ENCODE data around the gene CDK2. TPM values are rescaled to one million over a fixed set of nuclear protein-coding genes. Genes with fewer than 3 reads are reported as not detected.

Gene CDK2
- polyA plus RNA-seq, 1 of the 3 experiments (the other 2 are of a cell fraction), result 43.3 TPM

DNA sequence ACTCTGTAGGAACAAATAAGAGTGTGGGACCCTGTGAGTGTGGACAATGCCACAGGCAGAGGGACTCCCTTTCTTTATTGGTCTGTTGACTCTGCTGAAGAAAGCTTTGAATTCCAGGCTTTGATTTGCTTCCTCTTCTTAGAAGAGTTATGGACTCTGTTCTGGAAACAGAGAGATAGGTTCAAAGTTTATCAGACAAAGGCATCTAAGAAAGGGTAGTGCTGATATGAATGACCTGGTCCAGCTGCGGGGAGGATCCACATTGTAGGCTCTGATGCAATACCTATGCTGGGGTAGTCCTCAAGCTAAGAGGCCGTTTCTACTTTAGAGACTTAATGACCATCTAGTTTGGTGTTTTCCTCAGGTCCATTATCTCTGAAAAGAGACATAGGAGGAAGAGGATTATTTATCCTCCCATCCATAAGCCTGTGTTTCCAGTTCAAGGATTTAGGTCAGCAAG lies 43.5 kb downstream of the CDK2 start:
- Histone ChIP-seq H2AFZ (ENCODE audit: low read depth) (no peak overlapping the region), H3K27ac (ENCODE audit: low read depth in 2 of 2, low read length in 1 of 2) (no peak overlapping the region), H3K9ac (no peak overlapping the region), H3K36me3 (replicated peaks in 1 of 2; ENCODE audit: control insufficient read depth in 1 of 2, insufficient read depth in 2 of 2, low read length in 1 of 2) (no peaks in the 10 kb centered on the region), H3K9me2 (no peaks in the 10 kb centered on the region), H3K4me3 (ENCODE audit: low read depth in 2 of 2, low read length in 1 of 2) (no peak overlapping the region), H3K9me3 (no peaks in the 10 kb centered on the region), H4K20me1 (ENCODE audit: insufficient read depth) (no peaks in the 10 kb centered on the region), H3K27me3 (ENCODE audit: insufficient read depth) (no peaks in the 10 kb centered on the region), H3F3A (replicated peaks; ENCODE audit: insufficient read depth) (peaks cover 3% of the 10 kb centered on the region), H3K79me2 (ENCODE audit: insufficient read depth) (no peaks in the 10 kb centered on the region), H3K4me1 (ENCODE audit: control insufficient read depth in 1 of 2, insufficient read depth in 2 of 2, low read depth in 1 of 2, low read length in 1 of 2) (peaks cover 0 to 8% of the 10 kb centered on the region in 2 experiments; a peak in 1 of 4 replicates), H3K4me2 (no peak overlapping the region)
- WGBS (ENCODE audit: low lambda C conversion rate), result 62% methylated on average over 2 of the region's 2 CpGs
- POLR2A ChIA-PET, result interaction anchor here (0.5 to 1.4 kb wide), 2 partner anchors 12 to 574 kb away, joined by 3 to 5 read pairs; no protein-coding TSS in a partner anchor
- CTCF ChIA-PET, result interaction anchor here (0.6 to 4.5 kb wide), 3 partner anchors 11 to 35 kb away, joined by 3 to 14 read pairs (median 14); partner anchors contain the start of genes IKZF4 and SUOX
- DNase-seq, result no peak
- TF ChIP-seq FOSL2 (IDR thresholded peaks at IDR 0.05; ENCODE audit: borderline replicate concordance, low read depth), result no peak
- no peak for TF ChIP-seq CHD2 (IDR thresholded peaks at IDR 0.05; ENCODE audit: low read length, partially characterized antibody)
- no peak for TF ChIP-seq MAX (IDR thresholded peaks at IDR 0.05; ENCODE audit: low read depth)
- TF ChIP-seq GATA2 (CRISPR knock-in tag; IDR thresholded peaks at IDR 0.05), result no peak
- TF ChIP-seq NRF1 (IDR thresholded peaks at IDR 0.05; ENCODE audit: low read depth, low read length), result no peak
- TF ChIP-seq YY1 (IDR thresholded peaks at IDR 0.05; ENCODE audit: low read depth), result no peak
- no peak for TF ChIP-seq MXI1 (IDR thresholded peaks at IDR 0.05; ENCODE audit: low read depth, low read length)
- TF ChIP-seq, protein P1, sequence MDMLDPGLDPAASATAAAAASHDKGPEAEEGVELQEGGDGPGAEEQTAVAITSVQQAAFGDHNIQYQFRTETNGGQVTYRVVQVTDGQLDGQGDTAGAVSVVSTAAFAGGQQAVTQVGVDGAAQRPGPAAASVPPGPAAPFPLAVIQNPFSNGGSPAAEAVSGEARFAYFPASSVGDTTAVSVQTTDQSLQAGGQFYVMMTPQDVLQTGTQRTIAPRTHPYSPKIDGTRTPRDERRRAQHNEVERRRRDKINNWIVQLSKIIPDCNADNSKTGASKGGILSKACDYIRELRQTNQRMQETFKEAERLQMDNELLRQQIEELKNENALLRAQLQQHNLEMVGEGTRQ (IDR thresholded peaks at IDR 0.05; ENCODE audit: borderline replicate concordance, low read depth, low read length), result no peak
- TF ChIP-seq NFIC (IDR thresholded peaks at IDR 0.05; ENCODE audit: borderline replicate concordance), result no peak
- no peak for TF ChIP-seq FOXM1 (IDR thresholded peaks at IDR 0.05; ENCODE audit: low read depth)
- no peak for TF ChIP-seq TCF12 (IDR thresholded peaks at IDR 0.05)
- TF ChIP-seq TEAD4 (IDR thresholded peaks at IDR 0.05; ENCODE audit: borderline replicate concordance, insufficient read depth), result no peak

DNA sequence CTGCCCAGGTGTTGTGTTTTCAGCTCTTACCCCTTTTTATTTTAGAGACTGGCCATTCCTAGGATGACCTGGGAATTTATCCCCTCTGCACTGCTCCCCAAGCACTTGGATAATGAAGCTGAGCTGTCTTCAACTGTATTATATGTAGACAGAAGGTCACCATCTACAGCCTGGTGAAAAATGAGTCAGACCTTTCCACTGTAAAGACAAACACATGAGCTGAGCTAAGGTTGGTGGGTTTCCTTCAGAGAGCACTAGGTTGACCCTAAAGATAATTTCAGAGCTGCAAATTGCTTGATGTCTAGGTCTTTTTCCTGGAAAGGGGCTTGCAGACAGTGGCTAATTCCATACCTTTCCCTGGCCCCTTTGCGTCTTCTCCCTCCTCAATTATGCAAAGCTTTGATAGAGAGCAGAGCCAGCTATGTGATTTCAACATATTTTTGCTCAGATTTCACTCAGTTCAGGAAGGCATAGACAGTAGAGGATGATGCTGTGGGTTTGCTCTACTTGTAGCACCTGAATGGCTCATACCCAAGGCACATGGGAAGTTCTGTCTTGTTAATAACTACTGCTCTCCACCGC lies 45.0 kb downstream of the CDK2 start:
- Histone ChIP-seq H3K9me3 (no peaks in the 10 kb centered on the region), H3K79me2 (ENCODE audit: insufficient read depth) (no peaks in the 10 kb centered on the region), H3K4me1 (ENCODE audit: control insufficient read depth in 1 of 2, insufficient read depth in 2 of 2, low read depth in 1 of 2, low read length in 1 of 2) (peaks cover 0 to 8% of the 10 kb centered on the region in 2 experiments; a peak in 1 of 4 replicates), H2AFZ (ENCODE audit: low read depth) (no peak overlapping the region), H3K9me2 (no peaks in the 10 kb centered on the region), H3K4me3 (ENCODE audit: low read depth in 2 of 2, low read length in 1 of 2) (no peak overlapping the region), H3F3A (replicated peaks; ENCODE audit: insufficient read depth) (no peaks in the 10 kb centered on the region), H3K27ac (ENCODE audit: low read depth in 2 of 2, low read length in 1 of 2) (no peak overlapping the region), H3K4me2 (no peak overlapping the region), H3K9ac (no peak overlapping the region), H3K27me3 (ENCODE audit: insufficient read depth) (no peaks in the 10 kb centered on the region), H4K20me1 (ENCODE audit: insufficient read depth) (no peaks in the 10 kb centered on the region), H3K36me3 (replicated peaks in 1 of 2; ENCODE audit: control insufficient read depth in 1 of 2, insufficient read depth in 2 of 2, low read length in 1 of 2) (no peaks in the 10 kb centered on the region)
- ChIA-PET POLR2A (no interaction called here), CTCF (interaction anchor here (1.0 to 4.5 kb wide), 3 partner anchors 9 to 30 kb away, joined by 4 to 14 read pairs (median 6); partner anchors contain the start of genes IKZF4 and SUOX)
- no peak for DNase-seq
- 86% methylated on average over 2 of the region's 2 CpGs for WGBS (ENCODE audit: low lambda C conversion rate)
- TF ChIP-seq SMC3 (IDR thresholded peaks at IDR 0.05; ENCODE audit: low read depth, low read length) (no peak), REST (IDR thresholded peaks at IDR 0.05; ENCODE audit: low read depth, low read length) (no peak), NRF1 (IDR thresholded peaks at IDR 0.05; ENCODE audit: low read depth, low read length) (no peak), RCOR1 (IDR thresholded peaks at IDR 0.05; ENCODE audit: low read length) (no peak), FOXM1 (IDR thresholded peaks at IDR 0.05; ENCODE audit: low read depth) (no peak), GABPA (IDR thresholded peaks at IDR 0.05; ENCODE audit: low read depth) (no peak), EZH2phosphoT487 (IDR thresholded peaks at IDR 0.05; ENCODE audit: borderline replicate concordance, low read depth) (no peak), FOSL2 (IDR thresholded peaks at IDR 0.05; ENCODE audit: borderline replicate concordance, low read depth) (no peak), TEAD4 (IDR thresholded peaks at IDR 0.05; ENCODE audit: borderline replicate concordance, insufficient read depth) (no peak)
- TF ChIP-seq, protein P2, sequence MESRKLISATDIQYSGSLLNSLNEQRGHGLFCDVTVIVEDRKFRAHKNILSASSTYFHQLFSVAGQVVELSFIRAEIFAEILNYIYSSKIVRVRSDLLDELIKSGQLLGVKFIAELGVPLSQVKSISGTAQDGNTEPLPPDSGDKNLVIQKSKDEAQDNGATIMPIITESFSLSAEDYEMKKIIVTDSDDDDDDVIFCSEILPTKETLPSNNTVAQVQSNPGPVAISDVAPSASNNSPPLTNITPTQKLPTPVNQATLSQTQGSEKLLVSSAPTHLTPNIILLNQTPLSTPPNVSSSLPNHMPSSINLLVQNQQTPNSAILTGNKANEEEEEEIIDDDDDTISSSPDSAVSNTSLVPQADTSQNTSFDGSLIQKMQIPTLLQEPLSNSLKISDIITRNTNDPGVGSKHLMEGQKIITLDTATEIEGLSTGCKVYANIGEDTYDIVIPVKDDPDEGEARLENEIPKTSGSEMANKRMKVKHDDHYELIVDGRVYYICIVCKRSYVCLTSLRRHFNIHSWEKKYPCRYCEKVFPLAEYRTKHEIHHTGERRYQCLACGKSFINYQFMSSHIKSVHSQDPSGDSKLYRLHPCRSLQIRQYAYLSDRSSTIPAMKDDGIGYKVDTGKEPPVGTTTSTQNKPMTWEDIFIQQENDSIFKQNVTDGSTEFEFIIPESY (IDR thresholded peaks at IDR 0.05; ENCODE audit: borderline replicate concordance, low read depth), result no peak
- TF ChIP-seq, protein P3, sequence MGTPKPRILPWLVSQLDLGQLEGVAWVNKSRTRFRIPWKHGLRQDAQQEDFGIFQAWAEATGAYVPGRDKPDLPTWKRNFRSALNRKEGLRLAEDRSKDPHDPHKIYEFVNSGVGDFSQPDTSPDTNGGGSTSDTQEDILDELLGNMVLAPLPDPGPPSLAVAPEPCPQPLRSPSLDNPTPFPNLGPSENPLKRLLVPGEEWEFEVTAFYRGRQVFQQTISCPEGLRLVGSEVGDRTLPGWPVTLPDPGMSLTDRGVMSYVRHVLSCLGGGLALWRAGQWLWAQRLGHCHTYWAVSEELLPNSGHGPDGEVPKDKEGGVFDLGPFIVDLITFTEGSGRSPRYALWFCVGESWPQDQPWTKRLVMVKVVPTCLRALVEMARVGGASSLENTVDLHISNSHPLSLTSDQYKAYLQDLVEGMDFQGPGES (IDR thresholded peaks at IDR 0.05; ENCODE audit: low read depth, low read length), result no peak
